HepG2 (cell line): ENCODE measurements around the gene PDK2. TPM values are rescaled to one million over a fixed set of nuclear protein-coding genes. Genes with fewer than 3 reads are reported as not detected.

Experiments used
- ATAC-seq: fragments of 200-7000 bp; cut with Tn5 transposase; 3 replicates; pipeline ENCODE4 v1.9.1; 2020; ENCODE audit warnings: mild to moderate bottlenecking, moderate library complexity
- BruUV-seq: library from RNA; stranded (reverse); fragments of 400-500 nt; replicated peaks from 2 replicates; lab custom pipeline; 2021; lab: Mats Ljungman, UMichigan
- CTCF ChIA-PET: fragments of 300-600 bp; formaldehyde crosslinking; extraction: SDS; loops from one replicate; lab custom pipeline; 2021; ENCODE audit warnings: low total read pairs, inconsistent platforms, low intra/inter-chr PET ratio; lab: Yijun Ruan, JAX
- POLR2A ChIA-PET: fragments of 350-600 bp; sonication (Branson Sonifier 250); formaldehyde crosslinking; loops from one replicate; lab custom pipeline; 2020; ENCODE audit warnings: antibody characterized with exemption, inconsistent platforms; lab: Yijun Ruan, JAX
- DNase-seq: peaks from one replicate; pipeline ENCODE4 v3.0.0-alpha.2; 2015; ENCODE audit warnings: low spot score
- FAIRE-seq: peaks from 3 replicates; lab custom pipeline; 2011; peaks lifted over from hg19 to GRCh38; lab: Jason Lieb, UNC
- H2AFZ ChIP-seq: one replicate; pipeline ENCODE4 v1.6.1; 2011; ENCODE audit warnings: low read length, inconsistent platforms
- H3K27ac ChIP-seq: fragments of 300-600 bp; 3 replicates; pipeline ENCODE4 v1.8.0; 2011; ENCODE audit warnings: mixed run types, mild to moderate bottlenecking, mixed read lengths, low read length, inconsistent platforms; ENCODE audit not compliant: insufficient read depth; ENCODE audit errors: extremely low read length
- H3K27me3 ChIP-seq, 2 experiments: fragments of 200-600 bp in 1 of 2; 2 replicates in 1 of 2; 3 replicates in 1 of 2; pipeline versions ENCODE4 v1.6.0 to v1.8.0; 2011; ENCODE audit warnings: low read length in 2 of 2, mild to moderate bottlenecking in 2 of 2, moderate library complexity in 2 of 2, inconsistent platforms in 1 of 2; ENCODE audit not compliant: insufficient read depth in 2 of 2, control insufficient read depth in 1 of 2
- H3K36me3 ChIP-seq, 2 experiments: fragments of 200-600 bp in 1 of 2; replicated peaks in 1 of 2; 2 replicates in 1 of 2; 3 replicates in 1 of 2; pipeline versions ENCODE4 v1.5.1 to v1.8.0; 2011; ENCODE audit warnings: low read length in 2 of 2, inconsistent platforms in 1 of 2; ENCODE audit not compliant: insufficient read depth in 2 of 2, control insufficient read depth in 1 of 2
- H3K4me1 ChIP-seq: 2 replicates; pipeline ENCODE4 v1.5.1; 2012; ENCODE audit warnings: low read length, inconsistent platforms; ENCODE audit not compliant: insufficient read depth
- H3K4me2 ChIP-seq: 2 replicates; pipeline ENCODE4 v1.6.0; 2011; ENCODE audit warnings: low read depth, low read length, inconsistent platforms
- H3K4me3 ChIP-seq, 3 experiments: fragments of 200-600 bp in 1 of 3; sonication (generic), shearing (Covaris generic) in 1 of 3; replicated peaks in 1 of 3; 2 replicates each; pipeline ENCODE4 v1.5.1; 2011 to 2016; ENCODE audit warnings: low read length in 3 of 3, inconsistent platforms in 2 of 3, low read depth in 2 of 3, mild to moderate bottlenecking in 2 of 3, control low read depth in 1 of 3, mixed read lengths in 1 of 3; ENCODE audit not compliant: insufficient read depth in 1 of 3
- H3K79me2 ChIP-seq: one replicate; pipeline ENCODE4 v1.6.1; 2011; ENCODE audit warnings: low read length, inconsistent platforms; ENCODE audit not compliant: insufficient read depth
- H3K9ac ChIP-seq: 2 replicates; pipeline ENCODE4 v1.6.0; 2011; ENCODE audit warnings: mild to moderate bottlenecking, low read depth, low read length, inconsistent platforms; ENCODE audit not compliant: insufficient read depth
- H3K9me3 ChIP-seq: 2 replicates; pipeline ENCODE4 v1.5.1; 2012; ENCODE audit warnings: mild to moderate bottlenecking, low read length
- H4K20me1 ChIP-seq: 2 replicates; pipeline ENCODE4 v1.6.0; 2011; ENCODE audit warnings: inconsistent platforms, mild to moderate bottlenecking, low read length, moderate library complexity; ENCODE audit not compliant: insufficient read depth
- ARNT2 ChIP-seq: sonication (generic); formaldehyde crosslinking; IDR thresholded peaks from 2 replicates; pipeline ENCODE4 v1.8.0; 2022; ENCODE audit warnings: mild to moderate bottlenecking, low read depth, missing genetic modification reagents, moderate library complexity
- BHLHE40 ChIP-seq: IDR thresholded peaks from 2 replicates; pipeline ENCODE4 v1.6.1; 2011; ENCODE audit warnings: low read length, improper control_type of control experiment
- CHD4 ChIP-seq: fragments of 200-600 bp; sonication (generic); IDR thresholded peaks from 2 replicates; pipeline ENCODE4 v1.7.0; 2017; ENCODE audit warnings: mild to moderate bottlenecking, low read length, borderline replicate concordance
- ELF3 ChIP-seq: IDR thresholded peaks from 2 replicates; pipeline ENCODE4 v1.6.1; 2016; ENCODE audit warnings: missing genetic modification reagents, missing compliant biosample characterization
- HCFC1 ChIP-seq: fragments of 150-350 bp; IDR thresholded peaks from 2 replicates; pipeline ENCODE4 v1.6.1; 2014; ENCODE audit warnings: low read depth, low read length
- HES4 ChIP-seq: sonication (generic); formaldehyde crosslinking; IDR thresholded peaks from 2 replicates; pipeline ENCODE4 v1.9.0; 2021; ENCODE audit warnings: mild to moderate bottlenecking, missing genetic modification reagents, borderline replicate concordance
- ISL2 ChIP-seq: sonication (generic); formaldehyde crosslinking; IDR thresholded peaks from 2 replicates; pipeline ENCODE4 v1.5.0; 2020; ENCODE audit warnings: missing genetic modification reagents
- NCOA5 ChIP-seq: sonication (generic); formaldehyde crosslinking; IDR thresholded peaks from 2 replicates; pipeline ENCODE4 v1.4.0; 2020; ENCODE audit warnings: missing genetic modification reagents
- REL ChIP-seq: sonication (generic); formaldehyde crosslinking; conservative IDR thresholded peaks from 2 replicates; pipeline ENCODE4 v1.8.0; 2022; ENCODE audit warnings: mild to moderate bottlenecking, missing genetic modification reagents, moderate library complexity
- RFX3 ChIP-seq: IDR thresholded peaks from 2 replicates; pipeline ENCODE4 v1.6.1; 2016; ENCODE audit warnings: missing biosample characterization, missing genetic modification reagents
- SMAD3 ChIP-seq: sonication (generic); formaldehyde crosslinking; IDR thresholded peaks from 2 replicates; pipeline ENCODE4 v1.4.0; 2020; ENCODE audit warnings: missing genetic modification reagents
- TBX3 ChIP-seq: fragments of 450-650 bp; IDR thresholded peaks from 2 replicates; pipeline ENCODE4 v1.6.1; 2017; ENCODE audit warnings: antibody characterized with exemption, mild to moderate bottlenecking, inconsistent platforms, borderline replicate concordance
- TSC22D2 ChIP-seq: sonication (generic); formaldehyde crosslinking; IDR thresholded peaks from 2 replicates; pipeline ENCODE4 v1.5.1; 2020; ENCODE audit warnings: missing genetic modification reagents, mild to moderate bottlenecking, borderline replicate concordance
- ZEB1 ChIP-seq: IDR thresholded peaks from 2 replicates; pipeline ENCODE4 v1.6.1; 2012; ENCODE audit warnings: mild to moderate bottlenecking, low read depth, inconsistent platforms; ENCODE audit not compliant: insufficient replicate concordance
- ZNF138 ChIP-seq: sonication (generic); formaldehyde crosslinking; IDR thresholded peaks from 2 replicates; pipeline ENCODE4 v1.5.0; 2020; ENCODE audit warnings: mild to moderate bottlenecking, low read depth, missing genetic modification reagents
- ZNF564 ChIP-seq: sonication (generic); formaldehyde crosslinking; IDR thresholded peaks from 2 replicates; pipeline ENCODE4 v1.8.1; 2023; ENCODE audit warnings: mild to moderate bottlenecking, missing genetic modification reagents
- ZNF614 ChIP-seq: IDR thresholded peaks from 2 replicates; pipeline ENCODE4 v1.6.1; 2018; ENCODE audit warnings: missing biosample characterization, missing genetic modification reagents, inconsistent platforms, borderline replicate concordance
- ZNF737 ChIP-seq: sonication (generic); formaldehyde crosslinking; IDR thresholded peaks from 2 replicates; pipeline ENCODE4 v1.5.0; 2020; ENCODE audit warnings: missing genetic modification reagents, mild to moderate bottlenecking, borderline replicate concordance
- WGBS: methylation state at CpG from one replicate; pipeline ENCODE4 v1.1.6; 2017; ENCODE audit warnings: low lambda C conversion rate; 5-methylcytosine and 5-hydroxymethylcytosine counted together
- in situ Hi-C: cut with HindIII; loops from 2 replicates; pipeline ENCODE4 v1.10.0; 2017; ENCODE audit warnings: low pct_unique_long_range_greater_than_20kb; ENCODE audit not compliant: extremely low pct_ligation_motif_present
- intact Hi-C: fragments of 100-400 bp; cut with micrococcal nuclease; formaldehyde crosslinking; loops from one replicate; pipeline ENCODE4 v1.10.0; 2022; ENCODE audit not compliant: unreplicated experiment
- polyA plus RNA-seq, 8 experiments: library from polyadenylated mRNA; depleted of rRNA in 3 of 8; stranded (reverse) in 7 of 8; unstranded in 1 of 8; fragments of >200 nt; fragmentation: Illumina TruSeq in 4 of 8; extraction: Trizol in 4 of 8; gene quantifications; 2 replicates each; pipeline versions ENCODE4 v1.2.1 to v1.2.3, GENCODE V29; 2011 to 2016; ENCODE audit warnings: low read depth in 4 of 8, missing spikeins in 1 of 8, mixed read lengths in 1 of 8; ENCODE audit not compliant: insufficient read depth in 1 of 8
- total RNA-seq, 5 experiments: library from RNA; depleted of rRNA; stranded (reverse); fragments of >200 nt; fragmentation: Illumina TruSeq; extraction: Trizol; gene quantifications; 2 replicates each; pipeline ENCODE4 v1.2.3, GENCODE V29; 2016; ENCODE audit warnings: low read depth in 1 of 5
- TF ChIP-seq, protein P1 (sequence below): sonication (generic); formaldehyde crosslinking; IDR thresholded peaks from 2 replicates; pipeline ENCODE4 v1.4.0; 2020; ENCODE audit warnings: low read depth, mild to moderate bottlenecking, missing genetic modification reagents

PDK2 gene
- total and polyA plus RNA-seq, 2 of the 13 experiments (the other 11 are each of a cell fraction or from before 2014, with no cell fraction given): 18.5 to 59.7 TPM

DNA sequence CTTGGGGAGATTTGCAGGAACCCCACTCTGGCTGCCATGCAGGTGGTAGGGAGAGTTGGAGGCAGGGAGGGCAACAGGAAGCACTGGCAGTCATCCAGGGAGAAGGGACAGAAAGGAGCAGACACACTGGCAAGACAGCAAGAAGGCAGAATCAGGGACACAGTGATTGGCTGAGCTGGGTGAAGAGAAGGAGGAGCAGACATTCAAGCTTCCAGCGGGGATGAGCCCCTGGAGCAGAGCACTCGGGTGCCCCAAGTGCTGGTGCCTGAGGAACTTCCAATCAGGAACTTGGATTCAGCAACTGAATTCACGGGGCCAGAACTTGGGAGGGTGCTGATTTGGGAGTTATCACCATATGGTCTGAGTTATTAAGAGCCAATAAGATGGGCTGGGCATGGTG lies 45.5 kb upstream of the PDK2 start:
- DNase-seq (no peak), FAIRE-seq (no peak)

DNA sequence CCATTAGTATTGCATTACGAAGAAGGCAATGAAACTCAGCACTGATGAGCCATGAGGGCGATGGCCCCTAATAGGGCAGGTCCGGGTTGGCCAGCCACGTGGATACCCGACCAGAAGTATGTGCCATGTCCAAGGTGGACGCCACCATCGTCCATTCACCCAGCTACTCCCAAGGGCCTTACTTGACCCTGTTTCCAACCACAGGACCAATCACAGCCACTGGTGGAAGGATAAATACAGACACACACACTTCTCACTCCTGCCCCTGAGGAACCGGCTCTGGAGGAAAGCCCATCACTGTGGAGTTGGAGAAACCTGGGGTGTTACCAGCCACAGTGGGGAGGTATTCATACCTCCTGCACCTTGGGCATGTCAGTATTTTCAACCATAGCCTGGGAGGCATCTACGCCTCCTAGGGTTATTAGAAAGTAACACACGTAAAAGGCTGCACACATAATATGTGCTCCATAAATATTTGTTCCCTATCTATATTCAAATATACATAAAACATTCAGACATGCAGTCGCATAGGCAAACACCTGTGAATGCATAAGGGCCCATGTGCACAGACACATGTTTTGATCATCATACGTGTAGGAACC lies 44.6 kb upstream of the PDK2 start:
- H3K4me2 ChIP-seq: no peak overlapping the region
- FAIRE-seq: no peak
- in situ Hi-C loops (no loop called here), intact Hi-C loops (no loop called here)
- ATAC-seq: no peak
- no peaks in the 10 kb centered on the region for H3K79me2 ChIP-seq
- H2AFZ ChIP-seq: no peak overlapping the region
- H3K4me3 ChIP-seq: no peak overlapping the region
- no peaks in the 10 kb centered on the region for H4K20me1 ChIP-seq
- 51% methylated on average over 12 of the region's 12 CpGs for WGBS
- no peak overlapping the region for H3K9ac ChIP-seq
- no peak overlapping the region for H3K27ac ChIP-seq
- no peaks in the 10 kb centered on the region for H3K9me3 ChIP-seq
- no peak for DNase-seq
- H3K27me3 ChIP-seq: peaks cover 8 to 49% of the 10 kb centered on the region in 2 experiments; a peak in 4 of 5 replicates
- CTCF ChIA-PET: no interaction called here
- no peaks in the 10 kb centered on the region for H3K36me3 ChIP-seq
- peaks cover 29% of the 10 kb centered on the region for H3K4me1 ChIP-seq
- no TSS peak for BruUV-seq
- TF ChIP-seq BHLHE40: no peak
- no peak for TF ChIP-seq HCFC1
- no peak for TF ChIP-seq SMAD3
- TF ChIP-seq, protein P1, sequence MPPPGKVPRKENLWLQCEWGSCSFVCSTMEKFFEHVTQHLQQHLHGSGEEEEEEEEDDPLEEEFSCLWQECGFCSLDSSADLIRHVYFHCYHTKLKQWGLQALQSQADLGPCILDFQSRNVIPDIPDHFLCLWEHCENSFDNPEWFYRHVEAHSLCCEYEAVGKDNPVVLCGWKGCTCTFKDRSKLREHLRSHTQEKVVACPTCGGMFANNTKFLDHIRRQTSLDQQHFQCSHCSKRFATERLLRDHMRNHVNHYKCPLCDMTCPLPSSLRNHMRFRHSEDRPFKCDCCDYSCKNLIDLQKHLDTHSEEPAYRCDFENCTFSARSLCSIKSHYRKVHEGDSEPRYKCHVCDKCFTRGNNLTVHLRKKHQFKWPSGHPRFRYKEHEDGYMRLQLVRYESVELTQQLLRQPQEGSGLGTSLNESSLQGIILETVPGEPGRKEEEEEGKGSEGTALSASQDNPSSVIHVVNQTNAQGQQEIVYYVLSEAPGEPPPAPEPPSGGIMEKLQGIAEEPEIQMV: no peak
- TF ChIP-seq, all 625 proteins: peak for 0
- POLR2A ChIA-PET: no interaction called here

More for the DNA sequence above, 45.5 kb upstream of the PDK2 start:
- POLR2A ChIA-PET: no interaction called here
- intact Hi-C loops (no loop called here), in situ Hi-C loops (no loop called here)
- peaks cover 23% of the 10 kb centered on the region for H3K4me1 ChIP-seq
- peaks cover 4 to 40% of the 10 kb centered on the region in 2 experiments; a peak in 3 of 5 replicates for H3K27me3 ChIP-seq
- no peak for ATAC-seq
- H2AFZ ChIP-seq: no peak overlapping the region
- BruUV-seq: no TSS peak
- no peaks in the 10 kb centered on the region for H3K9me3 ChIP-seq
- TF ChIP-seq ZNF138 (CRISPR knock-in tag): no peak
- TF ChIP-seq ZNF564 (CRISPR knock-in tag): no peak
- TF ChIP-seq RFX3: no peak
- TF ChIP-seq ZNF614: no peak
- no peak for TF ChIP-seq ZEB1
- TF ChIP-seq NCOA5 (CRISPR knock-in tag): no peak
- no peak for TF ChIP-seq ARNT2 (CRISPR knock-in tag)
- no peak for TF ChIP-seq REL (CRISPR knock-in tag)
- TF ChIP-seq ISL2: no peak
- no peak for TF ChIP-seq TSC22D2 (CRISPR knock-in tag)
- no peak for TF ChIP-seq CHD4
- no peak for TF ChIP-seq ELF3 (CRISPR knock-in tag)
- no peak for TF ChIP-seq TBX3
- TF ChIP-seq ZNF737 (CRISPR knock-in tag): no peak
- no peak for TF ChIP-seq HES4
- TF ChIP-seq, all 625 proteins: peak for 0
- H3K36me3 ChIP-seq: no peaks in the 10 kb centered on the region
- no peak overlapping the region for H3K4me2 ChIP-seq
- H4K20me1 ChIP-seq: no peaks in the 10 kb centered on the region
- H3K27ac ChIP-seq: no peak overlapping the region
- no peak overlapping the region for H3K4me3 ChIP-seq
- no peaks in the 10 kb centered on the region for H3K79me2 ChIP-seq
- CTCF ChIA-PET: no interaction called here
- 17% methylated on average over 3 of the region's 3 CpGs for WGBS
- no peak overlapping the region for H3K9ac ChIP-seq
